Fibroblast of skin of abdomen (primary cell): ENCODE data around the gene PPP1R27. TPM values are rescaled to one million over a fixed set of nuclear protein-coding genes. Genes with fewer than 3 reads are reported as not detected.

Source experiments
- DNase-seq: peaks from one replicate; pipeline ENCODE4 v3.0.0-alpha.2; 2013
- polyA plus RNA-seq, 2 experiments: library from polyadenylated mRNA; unstranded; fragments of 120-200 nt; gene quantifications; one replicate each; pipeline ENCODE4 v1.2.1, GENCODE V29; 2013; ENCODE audit not compliant: insufficient read length in 2 of 2

The PPP1R27 gene
- polyA plus RNA-seq (2013, experiment 1 of 2; ENCODE audit: insufficient read length) = not detected
- polyA plus RNA-seq (2013, experiment 2 of 2; ENCODE audit: insufficient read length) = 0.11 TPM

DNA sequence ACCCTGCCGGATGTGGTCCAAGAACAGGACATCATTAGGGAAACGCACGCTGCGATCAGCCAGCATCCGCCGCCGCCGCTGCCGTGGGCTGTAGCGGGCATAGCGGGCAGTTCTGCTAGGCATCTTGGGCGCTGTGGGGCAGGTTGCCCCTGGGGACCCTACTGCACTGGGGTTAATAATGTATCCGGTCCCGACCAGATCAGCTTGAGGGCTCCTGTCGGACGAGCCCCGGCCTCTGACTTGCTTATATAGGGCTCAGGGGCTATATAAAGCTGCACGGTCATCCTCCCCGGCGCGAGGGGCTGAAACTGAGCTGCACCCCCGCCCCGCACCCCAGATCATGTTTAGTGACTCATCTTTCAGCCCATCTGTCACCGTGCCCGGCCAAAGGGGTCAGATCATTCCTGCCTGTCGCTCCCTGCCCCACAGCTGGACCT is at the start of gene PPP1R27:
TSS of gene PPP1R27 (minus strand) at position 220 of the 437 bp plus-strand sequence. CDS start at position 123, 97 bp downstream.
- no peak for DNase-seq

DNA sequence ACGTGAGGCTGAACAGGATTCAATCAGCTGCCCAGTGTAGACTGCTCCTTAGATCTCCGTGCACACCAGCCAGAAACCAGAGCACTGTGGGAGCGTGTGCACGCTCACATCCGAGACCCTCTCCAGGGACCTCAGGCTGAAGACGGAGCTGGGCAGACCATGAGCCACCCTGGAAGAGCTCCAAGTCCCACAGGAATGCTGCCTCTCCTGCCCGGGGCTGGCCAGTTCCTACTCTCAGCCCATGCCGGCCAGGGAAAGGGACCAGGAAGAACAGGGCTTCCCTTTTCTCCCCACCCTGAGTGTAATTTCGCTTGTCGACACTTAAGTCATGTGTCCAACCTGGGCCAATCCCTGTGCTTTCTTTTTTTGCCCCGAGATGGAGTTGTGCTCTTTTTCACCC is 49.7 kb upstream of the PPP1R27 start:
- DNase-seq = no peak

DNA sequence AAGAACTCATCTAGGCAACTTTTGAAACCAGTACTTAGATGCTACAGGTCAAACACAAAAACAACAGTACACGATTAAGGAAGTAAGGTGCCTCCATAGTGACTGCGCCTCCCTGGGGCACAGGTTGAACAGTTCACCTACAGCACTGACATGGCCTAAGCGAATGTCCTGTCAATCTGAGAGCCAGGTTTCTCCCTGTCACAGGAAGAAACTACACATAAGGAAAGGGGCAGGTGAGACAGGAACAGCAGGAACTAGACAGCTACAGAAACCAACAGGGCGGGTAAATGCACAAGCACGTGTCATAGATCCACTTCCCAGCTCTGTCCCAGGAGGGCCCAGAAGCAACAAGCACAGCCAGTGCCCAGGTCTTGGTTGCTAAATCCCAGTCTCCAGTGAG is 44.3 kb upstream of the PPP1R27 start:
- no peak for DNase-seq

- no peak for DNase-seq
Measured at GRCh38 chr17:81878294-81878693, 43.4 kb upstream of the PPP1R27 start.

- no peak for DNase-seq
Measured at GRCh38 chr17:81877569-81877968, 42.7 kb upstream of the PPP1R27 start.

- DNase-seq = peak; percentile 88
Measured at GRCh38 chr17:81871387-81872230, 36.8 kb upstream of the PPP1R27 start.

- no peak for DNase-seq
Measured at GRCh38 chr17:81870981-81871386, 36.1 kb upstream of the PPP1R27 start, which contains the start of gene ARHGDIA. ARHGDIA (minus strand) TSS chr17:81871337; CDS start chr17:81869930, 1,407 bp downstream.

DNA sequence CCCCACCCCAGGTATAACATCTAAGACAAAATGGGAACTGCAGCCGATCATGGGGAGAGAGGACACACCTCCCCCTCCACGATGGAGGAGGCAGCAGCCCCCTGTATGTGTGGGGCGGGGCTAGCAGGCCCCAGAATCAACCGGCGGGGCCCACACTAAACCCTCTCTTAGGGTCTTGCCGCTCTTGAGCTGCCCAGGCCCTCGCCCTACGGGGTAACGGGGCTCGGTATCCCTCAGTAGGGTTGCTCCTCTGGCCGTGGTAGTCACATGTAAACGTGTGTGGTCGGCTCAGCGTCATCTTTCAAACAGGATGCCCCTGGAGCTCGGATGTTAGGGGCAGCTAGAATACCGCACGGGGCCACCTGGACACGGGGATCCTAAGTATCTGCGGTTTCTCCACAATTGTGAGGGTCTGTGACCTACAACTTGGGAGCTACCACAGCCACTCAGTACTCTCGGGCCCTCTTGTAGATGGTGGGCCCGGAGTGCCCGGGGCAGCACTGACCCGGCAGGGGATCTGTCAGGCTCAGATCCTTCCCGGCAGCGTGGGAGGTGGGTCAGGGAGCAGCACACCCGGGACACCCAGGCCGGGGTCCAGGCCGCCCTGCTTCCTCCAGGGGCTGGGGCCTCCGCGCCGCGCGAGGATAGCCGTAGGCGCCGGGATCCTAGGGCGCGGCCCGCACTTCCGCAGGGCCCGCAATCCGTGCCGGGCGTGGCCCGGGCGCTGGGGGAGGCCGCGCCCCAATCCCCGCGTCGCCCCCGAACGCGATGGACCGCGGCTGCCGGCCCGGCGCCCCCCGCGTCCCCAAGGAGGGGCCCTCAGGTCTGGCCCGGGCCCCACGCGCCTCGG is 35.5 kb upstream of the PPP1R27 start:
- DNase-seq = peak; percentile 47

- DNase-seq = peak; percentile 45
Measured at GRCh38 chr17:81869221-81870130, 34.6 kb upstream of the PPP1R27 start.

DNA sequence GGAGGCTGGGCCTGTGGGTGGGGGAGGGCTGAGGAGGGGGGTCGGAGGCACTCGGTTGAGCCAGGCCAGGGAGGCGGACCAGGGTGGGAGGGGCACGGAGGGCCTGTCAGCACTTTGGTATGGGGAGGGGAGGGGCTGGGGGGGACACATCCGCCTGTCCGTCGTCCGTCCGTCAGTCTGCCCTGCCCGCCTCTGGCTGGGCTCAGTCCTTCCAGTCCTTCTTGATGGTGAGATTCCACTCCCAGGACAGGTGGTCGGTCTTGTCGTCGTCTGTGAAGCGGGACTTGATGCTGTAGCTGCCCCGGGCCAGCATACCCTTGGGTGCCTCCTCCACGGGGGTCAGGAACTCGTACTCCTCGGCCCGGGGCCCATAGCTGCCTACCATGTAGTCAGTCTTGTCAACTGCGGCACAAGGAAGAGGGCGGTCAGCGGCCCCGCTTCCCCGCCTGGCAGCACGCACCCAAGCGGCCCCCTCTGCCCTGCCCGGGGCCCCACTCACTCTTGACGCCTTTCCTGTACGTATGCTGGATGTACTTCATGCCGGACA is 33.9 kb upstream of the PPP1R27 start:
- DNase-seq = peak; percentile 94

DNA sequence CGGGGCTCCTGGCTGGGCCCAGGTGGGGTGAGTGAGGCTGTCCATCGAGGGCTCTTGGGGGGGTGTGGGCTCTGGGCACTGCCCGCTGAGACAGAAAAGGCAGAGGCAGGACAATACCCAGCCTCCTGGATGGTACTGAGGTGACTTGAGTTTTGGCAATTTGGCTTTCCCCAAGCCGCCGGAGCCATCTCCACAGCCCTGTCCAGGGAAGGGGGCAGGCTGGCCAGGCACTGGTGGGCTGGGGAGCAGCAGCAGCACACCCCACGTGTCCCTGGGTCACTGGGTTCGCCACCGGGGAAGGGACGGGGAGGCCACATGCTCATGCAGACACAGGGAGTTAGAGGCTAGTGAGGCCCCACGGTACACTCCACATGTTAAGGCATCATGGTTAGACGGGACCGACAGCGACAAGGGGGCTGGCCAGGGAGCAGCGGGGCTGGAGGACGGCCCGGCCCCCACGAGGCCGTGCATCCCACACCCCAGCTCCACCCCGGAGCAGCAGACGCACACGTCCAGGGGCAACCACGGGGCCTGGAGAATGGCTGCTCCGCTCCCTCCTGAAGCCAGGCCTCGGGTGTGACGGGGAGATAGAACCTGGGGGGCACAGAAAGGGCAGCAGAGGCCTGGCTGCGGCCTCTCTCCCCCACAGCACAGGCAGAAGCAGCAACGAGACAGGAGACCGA is 33.3 kb upstream of the PPP1R27 start:
- DNase-seq = no peak

- peak; percentile 61 for DNase-seq
Measured at GRCh38 chr17:81867170-81867990, 32.5 kb upstream of the PPP1R27 start.

DNA sequence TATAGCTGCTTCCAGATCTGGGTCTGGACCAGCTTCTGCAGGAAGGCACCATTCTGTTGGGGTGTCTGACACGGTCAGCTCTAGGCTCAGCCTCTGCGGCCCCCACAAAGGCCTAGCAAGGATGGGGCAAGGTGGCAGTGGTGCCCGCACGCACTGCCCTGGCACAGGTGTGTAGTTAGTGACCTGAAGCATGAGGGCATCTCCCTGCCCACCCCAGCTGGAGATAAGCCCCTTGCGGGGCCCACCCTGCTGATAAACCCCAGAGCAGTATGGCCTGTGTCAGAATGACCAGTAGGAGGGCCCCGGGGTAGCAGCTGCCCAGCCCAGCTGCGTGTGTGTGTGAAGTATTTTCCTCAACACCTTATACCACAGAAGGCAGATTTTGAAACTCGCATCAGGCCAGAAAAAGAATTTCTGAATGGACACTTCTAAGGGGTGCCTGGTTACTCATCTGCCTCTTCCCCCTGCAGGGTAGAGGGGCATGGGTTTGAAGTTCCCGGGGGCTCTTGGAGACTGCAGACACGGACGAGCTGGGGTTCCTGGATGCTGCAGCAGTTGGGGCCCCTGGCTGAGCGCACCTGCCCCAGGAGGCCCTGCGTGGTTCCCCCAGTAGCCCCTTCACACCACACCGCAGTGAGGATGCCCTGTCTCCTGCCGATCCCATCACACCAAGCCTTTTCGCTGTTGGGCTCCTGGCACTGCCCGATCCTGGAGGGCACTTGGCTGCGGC is 31.8 kb upstream of the PPP1R27 start:
- DNase-seq = peak; percentile 10

DNA sequence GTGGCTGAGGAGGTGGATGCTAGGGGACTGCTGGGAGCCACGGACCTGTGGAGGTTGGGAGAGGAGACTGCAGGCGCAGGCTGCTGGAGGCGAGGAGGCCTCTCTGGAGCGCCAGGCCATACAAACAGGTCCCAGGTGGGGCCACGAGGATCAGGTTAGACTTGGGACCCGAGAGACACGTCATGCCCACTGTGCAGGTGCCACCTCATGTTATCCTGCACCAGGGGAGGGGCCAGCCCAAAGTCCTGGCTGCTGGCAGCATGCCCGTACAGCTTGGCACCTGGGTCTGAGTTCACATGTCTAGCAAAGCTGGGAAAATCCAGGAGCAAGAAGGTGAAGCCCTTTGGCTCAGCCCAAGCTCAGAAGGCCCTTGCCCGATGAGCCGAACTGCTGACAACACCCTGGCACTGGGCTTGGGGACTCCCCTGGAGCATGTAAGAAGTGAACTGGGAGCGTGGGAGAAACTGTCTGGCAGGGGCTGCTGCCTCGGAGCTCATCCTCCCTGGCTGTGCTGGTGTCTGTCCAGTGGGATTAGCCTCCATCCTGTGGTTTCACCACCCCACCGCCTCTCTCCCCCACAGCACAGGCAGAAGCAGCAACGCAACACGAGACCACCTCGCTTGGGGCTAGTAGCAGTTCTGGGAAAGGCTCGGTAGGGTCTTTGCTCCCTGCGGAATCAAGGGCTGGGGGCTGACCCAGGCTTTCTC is 31.0 kb upstream of the PPP1R27 start:
- DNase-seq = peak; percentile 16

GRCh38 chr17:81865358-81865732 is 30.5 kb upstream of the PPP1R27 start:
- DNase-seq = no peak

GRCh38 chr17:81863833-81864768 is 29.3 kb upstream of the PPP1R27 start:
- no peak for DNase-seq

DNA sequence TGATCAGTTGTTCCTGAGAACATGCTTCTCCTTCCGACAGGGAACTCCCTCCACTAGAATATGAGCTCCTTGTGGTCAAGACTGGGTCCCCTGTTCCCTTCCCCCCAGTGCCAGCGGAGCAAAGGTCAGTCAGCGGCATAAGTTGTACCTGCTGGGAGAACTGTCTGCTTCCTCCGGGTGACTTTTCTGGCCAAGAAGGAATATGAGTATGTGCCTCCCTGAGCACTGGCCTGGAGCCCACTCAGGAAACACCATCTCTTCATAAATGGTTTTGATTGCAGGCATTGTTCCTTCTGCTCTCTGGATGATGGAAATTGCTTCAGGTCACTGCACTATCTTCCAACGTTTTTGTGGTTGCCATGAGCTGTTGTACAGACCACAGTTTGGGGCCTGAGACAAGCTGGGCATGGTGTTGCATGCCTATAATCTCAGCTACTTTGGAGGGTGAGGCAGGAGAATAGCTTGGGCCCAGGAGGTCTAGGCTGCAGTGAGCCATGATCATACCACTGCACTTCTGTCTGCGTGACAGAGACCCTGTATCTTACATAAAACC is 28.3 kb upstream of the PPP1R27 start:
- DNase-seq = no peak
